ENCODE measurements around the gene ARMC9. TPM values are rescaled to one million over a fixed set of nuclear protein-coding genes. Genes with fewer than 3 reads are reported as not detected.

Gene ARMC9
- polyA plus RNA-seq, 3 donors from 2014 or later = 0.94 to 1.1 TPM; not detected in 1

- H3K4me1 Mint-ChIP-seq = no peaks in the 10 kb centered on the region
- no peak overlapping the region for H3K4me3 Mint-ChIP-seq
- no peaks in the 10 kb centered on the region for H3K9me3 Mint-ChIP-seq
- H3K36me3 Mint-ChIP-seq = no peaks in the 10 kb centered on the region
- H3K27me3 Mint-ChIP-seq (ENCODE audit: low read depth in 3 of 3) = peaks cover 0 to 2% (median 1%) of the 10 kb centered on the region in 3 donors
- no peak overlapping the region for H3K27ac Mint-ChIP-seq
- no peak for DNase-seq
These were observed 79.5 kb downstream of the ARMC9 start for GRCh38 chr2:231277962-231278361.

- H3K36me3 Mint-ChIP-seq = no peaks in the 10 kb centered on the region
- DNase-seq = no peak
- H3K27me3 Mint-ChIP-seq (ENCODE audit: low read depth in 3 of 3) = peaks cover 0 to 2% (median 1%) of the 10 kb centered on the region in 3 donors
- H3K27ac Mint-ChIP-seq = no peak overlapping the region
- H3K4me3 Mint-ChIP-seq = no peak overlapping the region
- H3K4me1 Mint-ChIP-seq = no peaks in the 10 kb centered on the region
- H3K9me3 Mint-ChIP-seq = no peaks in the 10 kb centered on the region
These were observed 80.4 kb downstream of the ARMC9 start for GRCh38 chr2:231278868-231279267.

- Mint-ChIP-seq H3K4me1 (no peaks in the 10 kb centered on the region), H3K4me3 (no peak overlapping the region), H3K27ac (no peak overlapping the region), H3K27me3 (ENCODE audit: low read depth in 3 of 3) (peaks cover 0 to 2% (median 1%) of the 10 kb centered on the region in 3 donors), H3K36me3 (no peaks in the 10 kb centered on the region), H3K9me3 (no peaks in the 10 kb centered on the region)
- no peak for DNase-seq
These were observed 82.4 kb downstream of the ARMC9 start for GRCh38 chr2:231280846-231281245.

GRCh38 chr2:231284296-231284695 is 85.9 kb downstream of the ARMC9 start:
- Mint-ChIP-seq H3K27me3 (ENCODE audit: low read depth in 3 of 3) (peaks cover 0 to 2% (median 1%) of the 10 kb centered on the region in 3 donors), H3K36me3 (no peaks in the 10 kb centered on the region), H3K9me3 (no peaks in the 10 kb centered on the region), H3K4me3 (no peak overlapping the region), H3K4me1 (no peaks in the 10 kb centered on the region), H3K27ac (no peak overlapping the region)
- DNase-seq = no peak

- Mint-ChIP-seq H3K27me3 (ENCODE audit: low read depth in 3 of 3) (no peaks in the 10 kb centered on the region), H3K4me3 (no peak overlapping the region), H3K27ac (no peak overlapping the region), H3K9me3 (no peaks in the 10 kb centered on the region), H3K4me1 (no peaks in the 10 kb centered on the region), H3K36me3 (no peaks in the 10 kb centered on the region)
- DNase-seq = no peak
These were observed 88.5 kb downstream of the ARMC9 start for GRCh38 chr2:231286964-231287363.

GRCh38 chr2:231287696-231288095 is 89.3 kb downstream of the ARMC9 start:
- Mint-ChIP-seq H3K9me3 (no peaks in the 10 kb centered on the region), H3K27ac (no peak overlapping the region), H3K4me1 (no peaks in the 10 kb centered on the region), H3K4me3 (no peak overlapping the region), H3K27me3 (ENCODE audit: low read depth in 3 of 3) (no peaks in the 10 kb centered on the region), H3K36me3 (no peaks in the 10 kb centered on the region)
- DNase-seq = no peak

- no peak overlapping the region for H3K4me3 Mint-ChIP-seq
- H3K9me3 Mint-ChIP-seq = no peaks in the 10 kb centered on the region
- peaks cover 6% of the 10 kb centered on the region in 2 donors for H3K4me1 Mint-ChIP-seq
- no peak for DNase-seq
- no peaks in the 10 kb centered on the region for H3K27me3 Mint-ChIP-seq (ENCODE audit: low read depth in 3 of 3)
- H3K36me3 Mint-ChIP-seq = no peaks in the 10 kb centered on the region
- no peak overlapping the region for H3K27ac Mint-ChIP-seq
These were observed 90.2 kb downstream of the ARMC9 start for GRCh38 chr2:231288590-231288989.

- peaks cover 12 to 14% of the 10 kb centered on the region in 2 donors for H3K4me1 Mint-ChIP-seq
- DNase-seq = no peak
- H3K27me3 Mint-ChIP-seq (ENCODE audit: low read depth in 3 of 3) = no peaks in the 10 kb centered on the region
- H3K36me3 Mint-ChIP-seq = no peaks in the 10 kb centered on the region
- H3K4me3 Mint-ChIP-seq = no peak overlapping the region
- no peaks in the 10 kb centered on the region for H3K9me3 Mint-ChIP-seq
- no peak overlapping the region for H3K27ac Mint-ChIP-seq
These were observed 92.0 kb downstream of the ARMC9 start for GRCh38 chr2:231290321-231291015.

GRCh38 chr2:231292472-231293134 is 94.2 kb downstream of the ARMC9 start:
- H3K4me1 Mint-ChIP-seq = peaks cover 12 to 18% of the 10 kb centered on the region in 2 donors
- DNase-seq = no peak
- H3K9me3 Mint-ChIP-seq = no peaks in the 10 kb centered on the region
- no peaks in the 10 kb centered on the region for H3K36me3 Mint-ChIP-seq
- no peaks in the 10 kb centered on the region for H3K27me3 Mint-ChIP-seq (ENCODE audit: low read depth in 3 of 3)
- H3K27ac Mint-ChIP-seq = peak overlapping the region in 1 of 6 donors; percentile 69
- no peak overlapping the region for H3K4me3 Mint-ChIP-seq

GRCh38 chr2:231293163-231293562 is 94.7 kb downstream of the ARMC9 start:
- Mint-ChIP-seq H3K4me1 (peaks cover 12 to 18% of the 10 kb centered on the region in 2 donors), H3K27me3 (ENCODE audit: low read depth in 3 of 3) (no peaks in the 10 kb centered on the region), H3K36me3 (no peaks in the 10 kb centered on the region), H3K9me3 (no peaks in the 10 kb centered on the region), H3K27ac (peak overlapping the region in 2 of 6 donors; percentile 45 to 69), H3K4me3 (peak overlapping the region in 1 of 5 donors; percentile 13)
- DNase-seq = no peak

GRCh38 chr2:231294116-231294515 is 95.7 kb downstream of the ARMC9 start:
- Mint-ChIP-seq H3K4me3 (peak overlapping the region in 2 of 5 donors; percentile 13 to 27), H3K36me3 (no peaks in the 10 kb centered on the region), H3K27ac (peak overlapping the region in 5 of 6 donors; percentile 23 to 69 (median 56))

GRCh38 chr2:231294571-231295362 is 96.3 kb downstream of the ARMC9 start:
- no peaks in the 10 kb centered on the region for H3K9me3 Mint-ChIP-seq
- H3K36me3 Mint-ChIP-seq = no peaks in the 10 kb centered on the region
- H3K4me1 Mint-ChIP-seq = peaks cover 17 to 23% of the 10 kb centered on the region in 2 donors
- H3K27ac Mint-ChIP-seq = peak overlapping the region in 2 of 6 donors; percentile 9 to 69
- DNase-seq = no peak
- no peak overlapping the region for H3K4me3 Mint-ChIP-seq
- H3K27me3 Mint-ChIP-seq (ENCODE audit: low read depth in 3 of 3) = no peaks in the 10 kb centered on the region

More at GRCh38 chr2:231294116-231294515, 95.7 kb downstream of the ARMC9 start:
- no peaks in the 10 kb centered on the region for H3K27me3 Mint-ChIP-seq (ENCODE audit: low read depth in 3 of 3)
- H3K9me3 Mint-ChIP-seq = no peaks in the 10 kb centered on the region
- H3K4me1 Mint-ChIP-seq = peaks cover 12 to 18% of the 10 kb centered on the region in 2 donors
- DNase-seq = no peak

- H3K9me3 Mint-ChIP-seq = no peaks in the 10 kb centered on the region
- H3K27me3 Mint-ChIP-seq (ENCODE audit: low read depth in 3 of 3) = no peaks in the 10 kb centered on the region
- H3K27ac Mint-ChIP-seq = peak overlapping the region in 1 of 6 donors; percentile 69
- DNase-seq = no peak
- H3K4me1 Mint-ChIP-seq = peaks cover 23 to 28% of the 10 kb centered on the region in 2 donors
- H3K36me3 Mint-ChIP-seq = no peaks in the 10 kb centered on the region
- no peak overlapping the region for H3K4me3 Mint-ChIP-seq
These were observed 96.9 kb downstream of the ARMC9 start for GRCh38 chr2:231295363-231295655.

GRCh38 chr2:231296401-231296974 is 98.1 kb downstream of the ARMC9 start:
- Mint-ChIP-seq H3K4me3 (no peak overlapping the region), H3K4me1 (peaks cover 29 to 34% of the 10 kb centered on the region in 2 donors), H3K27ac (no peak overlapping the region), H3K9me3 (no peaks in the 10 kb centered on the region), H3K36me3 (no peaks in the 10 kb centered on the region), H3K27me3 (ENCODE audit: low read depth in 3 of 3) (no peaks in the 10 kb centered on the region)
- DNase-seq = no peak

All from immature natural killer cell (primary cell).